Measurements from ENCODE around the gene THAP6. TPM values are rescaled to one million over a fixed set of nuclear protein-coding genes. Genes with fewer than 3 reads are reported as not detected.
"Not testable (repeated sequence)": the region's sequence is repeated elsewhere in the genome, so short reads cannot be mapped to it uniquely, and the experiment has no call there.

THAP6 gene
- total and polyA plus RNA-seq, 3 donors from 2014 or later, result 30.2 to 44.0 (median 35.1) TPM

GRCh38 chr4:75498041-75498440, 16.2 kb upstream of the THAP6 start:
- WGBS, 2 donors, result 89 to 92% methylated on average over 2 of the region's 2 CpGs

GRCh38 chr4:75499900-75500299, 14.4 kb upstream of the THAP6 start:
- Histone ChIP-seq H3K4me1 (no peaks in the 10 kb centered on the region), H3K9me3 (no peaks in the 10 kb centered on the region), H3K36me3 (ENCODE audit: low read depth, missing control alignments) (no peaks in the 10 kb centered on the region), H3K27ac (no peak overlapping the region), H3K4me3 (no peak overlapping the region), H3K27me3 (no peaks in the 10 kb centered on the region)
- DNase-seq, result no peak
- intact Hi-C loops (cut with DNase I; ENCODE audit: low total_unique reads), result no loop called here
- 86 to 90% methylated on average over 2 of the region's 2 CpGs for WGBS, 2 donors
- no peak for TF ChIP-seq POLR2A (IDR thresholded peaks at IDR 0.05)
- no peak for TF ChIP-seq CTCF (IDR thresholded peaks at IDR 0.05)

More at GRCh38 chr4:75498041-75498440, 16.2 kb upstream of the THAP6 start:
- no peak overlapping the region for H3K27ac ChIP-seq
- no peaks in the 10 kb centered on the region for H3K4me1 ChIP-seq
- TF ChIP-seq POLR2A (IDR thresholded peaks at IDR 0.05) (no peak), CTCF (IDR thresholded peaks at IDR 0.05) (no peak)
- no peak overlapping the region for H3K4me3 ChIP-seq
- intact Hi-C loops (cut with DNase I; ENCODE audit: low total_unique reads), result no loop called here
- H3K27me3 ChIP-seq, result no peaks in the 10 kb centered on the region
- no peaks in the 10 kb centered on the region for H3K9me3 ChIP-seq
- no peaks in the 10 kb centered on the region for H3K36me3 ChIP-seq (ENCODE audit: low read depth, missing control alignments)
- DNase-seq, result no peak

- DNase-seq, result no peak
- Histone ChIP-seq H3K27me3 (no peaks in the 10 kb centered on the region), H3K4me3 (no peak overlapping the region), H3K4me1 (no peaks in the 10 kb centered on the region), H3K27ac (no peak overlapping the region), H3K9me3 (no peaks in the 10 kb centered on the region), H3K36me3 (ENCODE audit: low read depth, missing control alignments) (no peaks in the 10 kb centered on the region)
- 89 to 99% methylated on average over 2 of the region's 2 CpGs for WGBS, 2 donors
- intact Hi-C loops (cut with DNase I; ENCODE audit: low total_unique reads), result no loop called here
- TF ChIP-seq CTCF (IDR thresholded peaks at IDR 0.05), result no peak
- no peak for TF ChIP-seq POLR2A (IDR thresholded peaks at IDR 0.05)
Observed at GRCh38 chr4:75502671-75503070, 11.6 kb upstream of the THAP6 start.

GRCh38 chr4:75505630-75506029, 8.6 kb upstream of the THAP6 start:
- Histone ChIP-seq H3K4me3 (no peak overlapping the region), H3K36me3 (ENCODE audit: low read depth, missing control alignments) (no peaks in the 10 kb centered on the region), H3K27ac (no peak overlapping the region), H3K4me1 (no peaks in the 10 kb centered on the region), H3K27me3 (no peaks in the 10 kb centered on the region), H3K9me3 (no peaks in the 10 kb centered on the region)
- TF ChIP-seq POLR2A (IDR thresholded peaks at IDR 0.05), result no peak
- no peak for TF ChIP-seq CTCF (IDR thresholded peaks at IDR 0.05)
- WGBS, 2 donors, result 95 to 97% methylated on average over 2 of the region's 2 CpGs
- no peak for DNase-seq
- intact Hi-C loops (cut with DNase I; ENCODE audit: low total_unique reads), result no loop called here

GRCh38 chr4:75509592-75509991, 4.7 kb upstream of the THAP6 start:
- DNase-seq; H3K27me3 ChIP-seq; H3K36me3 ChIP-seq (ENCODE audit: low read depth, missing control alignments); H3K27ac ChIP-seq; H3K9me3 ChIP-seq; intact Hi-C loops (cut with DNase I; ENCODE audit: low total_unique reads); H3K4me3 ChIP-seq: not testable (repeated sequence)
- WGBS, 2 donors, result 78 to 83% methylated on average over 4 of the region's 4 CpGs
- peaks cover 10% of the 10 kb centered on the region for H3K4me1 ChIP-seq
